GM23248 (cell line): ENCODE measurements around the gene LZTS2.

ENCODE experiments used
- EZH2 ChIP-seq: fragments of 200-600 bp; sonication (generic); IDR thresholded peaks from 2 replicates; pipeline ENCODE4 v1.6.1; 2018; ENCODE audit warnings: antibody characterized with exemption, mild to moderate bottlenecking; ENCODE audit not compliant: insufficient read depth, poor library complexity, severe bottlenecking
- EZH2phosphoT487 ChIP-seq: fragments of 200-600 bp; sonication (generic); IDR thresholded peaks from 2 replicates; pipeline ENCODE4 v1.6.1; 2018; ENCODE audit warnings: antibody characterized with exemption, moderate library complexity, mild to moderate bottlenecking, low read depth; ENCODE audit not compliant: insufficient read depth

- TF ChIP-seq EZH2phosphoT487 (no peak), EZH2 (no peak)
Measured at GRCh38 chr10:101043363-101043707, 43.7 kb downstream of the LZTS2 start.
